Large intestine (tissue), 3 donors: Measurements from ENCODE around the gene ALDH1A3. TPM values are rescaled to one million over a fixed set of nuclear protein-coding genes. Genes with fewer than 3 reads are reported as not detected.

Experiments used
- DNase-seq, 2 donors: peaks; one replicate each; pipeline versions ENCODE4 v3.0.0 to v3.0.0-alpha.2; 2013
- H3K27ac ChIP-seq: one replicate; pipeline ENCODE4 v1.5.1; 2013; ENCODE audit warnings: low read length
- H3K27me3 ChIP-seq: 2 replicates; pipeline ENCODE4 v1.6.1; 2013; ENCODE audit warnings: low read length; ENCODE audit not compliant: control insufficient read depth, insufficient read depth
- H3K36me3 ChIP-seq: 2 replicates; pipeline ENCODE4 v1.6.1; 2013; ENCODE audit warnings: low read length; ENCODE audit not compliant: control insufficient read depth, insufficient read depth
- H3K4me1 ChIP-seq: one replicate; pipeline ENCODE4 v1.6.1; 2013; ENCODE audit warnings: low read length; ENCODE audit not compliant: control insufficient read depth, insufficient read depth
- H3K4me3 ChIP-seq: one replicate; pipeline ENCODE4 v1.5.1; 2013; ENCODE audit warnings: low read length
- H3K9me3 ChIP-seq: one replicate; pipeline ENCODE4 v1.6.1; 2013; ENCODE audit warnings: mild to moderate bottlenecking, low read depth, low read length, moderate library complexity; ENCODE audit not compliant: control insufficient read depth
- WGBS: methylation state at CpG from one replicate; pipeline ENCODE4 v1.1.5; 2013; ENCODE audit warnings: low lambda C conversion rate; ENCODE audit not compliant: insufficient coverage; 5-methylcytosine and 5-hydroxymethylcytosine counted together
- polyA plus RNA-seq: library from polyadenylated mRNA; unstranded; fragments of 120-200 nt; gene quantifications from one replicate; pipeline ENCODE4 v1.2.1, GENCODE V29; 2013

Gene ALDH1A3
- polyA plus RNA-seq, 1 donor = 23.8 TPM

GRCh38 chr15:100880897-100881242, 1.2 kb downstream of the ALDH1A3 start:
- H3K36me3 ChIP-seq = no peaks in the 10 kb centered on the region
- no peaks in the 10 kb centered on the region for H3K4me1 ChIP-seq
- H3K9me3 ChIP-seq = no peaks in the 10 kb centered on the region
- H3K4me3 ChIP-seq = peak overlapping the region; percentile 43
- peaks cover 69% of the 10 kb centered on the region for H3K27me3 ChIP-seq
- DNase-seq = no peak
- H3K27ac ChIP-seq = no peak overlapping the region
- WGBS = no CpG with 5 or more reads among the region's 10 CpGs

DNA sequence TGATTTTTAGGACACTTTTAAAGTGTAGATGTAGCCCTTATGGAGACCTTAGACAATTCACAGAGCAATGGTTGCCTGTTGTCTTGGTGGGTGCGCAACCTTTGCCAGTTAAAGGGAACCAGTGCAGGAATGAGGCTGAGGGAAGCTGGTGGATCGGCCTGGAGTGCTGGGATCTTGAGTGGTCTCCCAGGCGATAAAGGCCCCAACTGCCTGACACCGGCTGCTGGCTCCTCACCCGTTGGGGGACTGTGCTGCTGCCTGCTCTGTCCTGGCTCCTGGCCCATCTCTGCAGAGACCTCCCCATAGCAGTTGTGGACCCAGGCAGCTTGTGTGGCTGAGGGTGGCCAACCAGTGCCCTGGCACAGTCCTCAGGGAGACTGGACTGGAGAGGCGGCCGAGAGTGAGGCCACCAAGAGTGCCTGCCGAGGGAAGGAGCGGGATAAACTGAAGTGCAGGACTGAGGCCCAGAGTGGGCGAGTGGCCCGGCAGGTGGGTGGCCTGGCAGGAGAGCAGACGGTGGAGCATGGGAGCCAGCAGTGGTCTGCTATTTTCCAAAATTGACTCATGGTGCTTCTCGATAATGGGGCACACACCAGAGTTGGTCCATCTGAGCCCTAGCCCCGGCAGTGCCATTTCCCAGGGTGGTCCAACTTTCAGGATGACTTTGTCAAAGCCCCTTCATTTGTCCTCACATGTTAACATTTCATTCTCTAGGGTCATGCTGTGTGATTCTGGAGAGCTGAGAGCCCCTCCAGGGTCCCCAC, 2.1 kb downstream of the ALDH1A3 start:
- no peaks in the 10 kb centered on the region for H3K9me3 ChIP-seq
- WGBS = no CpG with 5 or more reads among the region's 14 CpGs
- H3K4me3 ChIP-seq = peak overlapping the region; percentile 4
- peaks cover 71% of the 10 kb centered on the region for H3K27me3 ChIP-seq
- no peaks in the 10 kb centered on the region for H3K36me3 ChIP-seq
- no peaks in the 10 kb centered on the region for H3K4me1 ChIP-seq
- H3K27ac ChIP-seq = no peak overlapping the region
- DNase-seq = no peak

DNA sequence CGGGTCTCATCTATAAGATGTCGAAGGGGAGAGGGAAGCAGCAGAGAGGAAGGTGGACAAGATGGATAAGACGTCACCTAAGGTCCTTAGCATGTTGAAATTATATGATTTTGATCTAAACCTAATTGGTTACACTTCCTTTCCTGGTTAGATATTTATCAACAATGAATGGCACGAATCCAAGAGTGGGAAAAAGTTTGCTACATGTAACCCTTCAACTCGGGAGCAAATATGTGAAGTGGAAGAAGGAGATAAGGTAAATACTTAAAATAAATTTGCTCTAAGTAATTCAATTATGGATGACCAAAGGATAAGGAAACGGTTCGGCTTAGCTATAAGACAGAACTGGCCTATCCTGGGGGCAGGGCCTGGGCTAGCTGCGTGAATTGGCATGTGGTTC, 5.5 kb downstream of the ALDH1A3 start:
- Histone ChIP-seq H3K4me3 (no peak overlapping the region), H3K36me3 (no peaks in the 10 kb centered on the region), H3K27ac (no peak overlapping the region), H3K4me1 (no peaks in the 10 kb centered on the region), H3K9me3 (no peaks in the 10 kb centered on the region), H3K27me3 (peaks cover 72% of the 10 kb centered on the region)
- 80% methylated on average over 1 of the region's 8 CpGs for WGBS
- DNase-seq = no peak

DNA sequence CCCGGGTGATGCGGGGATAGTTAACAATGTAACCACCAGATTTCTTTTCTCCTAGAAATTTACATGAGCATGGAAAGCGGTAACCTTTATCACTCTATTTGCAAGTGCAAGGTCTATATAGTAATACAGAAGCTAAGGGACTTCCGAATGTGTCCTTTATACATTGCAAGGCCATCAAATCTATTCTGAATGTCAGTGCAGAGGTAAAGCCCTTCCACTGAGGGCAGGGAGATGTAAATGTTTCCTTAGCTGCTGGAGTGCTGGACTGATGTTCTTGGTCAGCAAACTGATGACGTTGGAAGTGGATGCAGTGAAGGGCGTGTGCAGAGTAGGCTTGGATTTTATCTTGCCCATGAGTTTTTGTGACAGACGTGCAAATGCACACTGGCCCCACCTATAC, 6.2 kb downstream of the ALDH1A3 start:
- no CpG with 5 or more reads among the region's 7 CpGs for WGBS
- no peak overlapping the region for H3K4me3 ChIP-seq
- no peaks in the 10 kb centered on the region for H3K9me3 ChIP-seq
- H3K27ac ChIP-seq = no peak overlapping the region
- H3K4me1 ChIP-seq = no peaks in the 10 kb centered on the region
- H3K36me3 ChIP-seq = no peaks in the 10 kb centered on the region
- peaks cover 71% of the 10 kb centered on the region for H3K27me3 ChIP-seq
- DNase-seq = no peak

GRCh38 chr15:100887211-100887913, 7.7 kb downstream of the ALDH1A3 start:
- no peak for DNase-seq
- no peak overlapping the region for H3K4me3 ChIP-seq
- no peak overlapping the region for H3K27ac ChIP-seq
- no peaks in the 10 kb centered on the region for H3K4me1 ChIP-seq
- H3K36me3 ChIP-seq = peaks cover 2% of the 10 kb centered on the region
- H3K27me3 ChIP-seq = peaks cover 68% of the 10 kb centered on the region
- no peaks in the 10 kb centered on the region for H3K9me3 ChIP-seq
- WGBS = no CpG with 5 or more reads among the region's 22 CpGs

- Histone ChIP-seq H3K4me3 (no peak overlapping the region), H3K27ac (no peak overlapping the region), H3K9me3 (no peaks in the 10 kb centered on the region), H3K27me3 (peaks cover 56% of the 10 kb centered on the region), H3K36me3 (peaks cover 4% of the 10 kb centered on the region), H3K4me1 (no peaks in the 10 kb centered on the region)
- WGBS = 80% methylated on average over 2 of the region's 20 CpGs
- DNase-seq = no peak
Observed at GRCh38 chr15:100889385-100890050, 9.9 kb downstream of the ALDH1A3 start.

GRCh38 chr15:100890051-100890720, 10.6 kb downstream of the ALDH1A3 start:
- H3K27me3 ChIP-seq = peaks cover 51% of the 10 kb centered on the region
- no peak overlapping the region for H3K27ac ChIP-seq
- no peaks in the 10 kb centered on the region for H3K9me3 ChIP-seq
- DNase-seq = no peak
- H3K4me1 ChIP-seq = no peaks in the 10 kb centered on the region
- peaks cover 5% of the 10 kb centered on the region for H3K36me3 ChIP-seq
- 84% methylated on average over 3 of the region's 10 CpGs for WGBS
- no peak overlapping the region for H3K4me3 ChIP-seq

DNA sequence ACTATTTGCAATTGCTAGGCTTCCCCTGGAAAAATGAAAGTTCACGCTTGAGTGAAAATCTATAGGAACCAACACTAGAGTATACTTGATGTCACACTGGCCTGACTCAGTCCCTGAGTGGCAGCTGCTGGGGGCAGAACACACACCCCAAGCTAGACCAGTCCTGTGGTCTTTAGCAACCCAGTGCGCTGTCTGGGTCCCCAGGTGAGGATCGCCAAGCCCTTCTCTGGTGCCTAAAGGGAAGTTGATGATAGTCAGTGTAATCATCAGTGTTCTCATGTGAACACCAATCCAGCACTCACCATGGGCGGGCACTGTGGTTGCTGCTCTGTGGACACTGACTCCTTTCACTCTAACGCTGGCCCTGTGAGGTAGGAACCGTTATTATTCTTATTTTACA, 11.2 kb downstream of the ALDH1A3 start:
- DNase-seq = no peak
- H3K27me3 ChIP-seq = peaks cover 48% of the 10 kb centered on the region

DNA sequence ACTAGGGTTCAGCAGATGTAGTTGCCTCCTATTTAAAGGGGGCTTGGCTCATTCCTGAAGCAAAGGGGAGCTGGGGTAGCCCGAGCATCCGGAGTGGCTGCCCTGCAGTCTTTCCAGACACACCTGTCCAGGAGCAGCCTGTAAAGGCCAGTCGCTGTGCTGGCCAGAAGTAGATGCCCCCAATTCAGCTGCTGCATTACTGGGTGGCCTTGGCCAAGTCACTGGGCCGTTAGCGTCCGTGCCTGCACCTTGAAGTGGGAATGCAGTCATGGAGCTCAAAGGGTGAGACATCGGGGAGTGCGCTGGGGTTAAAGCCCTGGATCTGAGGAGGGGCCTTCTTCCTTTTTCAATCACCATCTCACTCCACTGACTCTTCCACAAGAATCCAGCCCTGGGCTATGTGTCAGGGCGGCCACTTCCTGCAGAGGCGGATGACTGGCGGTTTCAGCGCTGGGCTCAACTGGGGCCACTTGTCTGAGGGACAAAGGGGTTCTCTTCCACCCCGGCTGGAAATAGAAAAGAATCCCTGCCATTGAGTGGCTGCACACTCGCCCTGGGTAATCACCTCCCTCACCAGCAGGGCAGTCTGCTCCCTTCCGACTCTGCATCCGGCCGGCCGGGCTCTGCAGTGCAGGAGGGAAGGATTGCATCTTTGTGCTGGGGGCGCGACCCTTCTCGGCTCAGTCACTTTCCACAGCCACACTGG, 11.8 kb downstream of the ALDH1A3 start:
- Histone ChIP-seq H3K4me1 (no peaks in the 10 kb centered on the region), H3K9me3 (no peaks in the 10 kb centered on the region), H3K4me3 (no peak overlapping the region), H3K36me3 (peaks cover 8% of the 10 kb centered on the region), H3K27ac (no peak overlapping the region), H3K27me3 (peaks cover 42% of the 10 kb centered on the region)
- DNase-seq = no peak
- WGBS = no CpG with 5 or more reads among the region's 21 CpGs

More for the DNA sequence above, 11.2 kb downstream of the ALDH1A3 start:
- peaks cover 5% of the 10 kb centered on the region for H3K36me3 ChIP-seq
- no peak overlapping the region for H3K27ac ChIP-seq
- H3K4me3 ChIP-seq = no peak overlapping the region
- no peaks in the 10 kb centered on the region for H3K4me1 ChIP-seq
- H3K9me3 ChIP-seq = no peaks in the 10 kb centered on the region
- no CpG with 5 or more reads among the region's 6 CpGs for WGBS

DNA sequence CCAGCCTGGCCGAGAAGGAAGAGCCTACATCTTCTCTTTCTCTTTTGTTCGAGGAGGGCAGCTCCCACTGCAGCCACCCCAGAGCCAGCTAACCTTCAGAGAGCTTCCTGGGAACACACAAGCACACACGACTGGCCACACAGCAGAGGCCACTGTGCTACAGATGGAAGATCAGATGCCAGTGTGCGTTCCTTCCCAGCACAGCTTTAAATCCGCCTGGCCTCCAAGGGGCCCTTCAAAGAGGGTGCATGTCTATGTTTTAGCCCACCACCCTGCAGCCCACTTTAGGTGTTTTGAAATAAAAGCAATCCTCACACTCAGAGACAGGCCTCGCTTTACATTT, 12.4 kb downstream of the ALDH1A3 start:
- H3K36me3 ChIP-seq = peaks cover 9% of the 10 kb centered on the region
- no peaks in the 10 kb centered on the region for H3K9me3 ChIP-seq
- 40% methylated on average over 1 of the region's 6 CpGs for WGBS
- no peak for DNase-seq
- no peaks in the 10 kb centered on the region for H3K4me1 ChIP-seq
- H3K27ac ChIP-seq = no peak overlapping the region
- H3K4me3 ChIP-seq = no peak overlapping the region
- H3K27me3 ChIP-seq = peaks cover 40% of the 10 kb centered on the region
